A673 (cell line): Measurements from ENCODE around the gene OSBP2. TPM values are rescaled to one million over a fixed set of nuclear protein-coding genes. Genes with fewer than 3 reads are reported as not detected.

Experiments used
- BruUV-seq: library from RNA; stranded (reverse); fragments of 400-500 nt; replicated peaks from 2 replicates; lab custom pipeline; 2021; lab: Mats Ljungman, UMichigan
- CTCF ChIA-PET: fragments of 300-600 bp; sonication (Branson Sonifier 250); formaldehyde crosslinking; loops from one replicate; lab custom pipeline; 2022; ENCODE audit warnings: antibody characterized with exemption; lab: Charles Lee
- POLR2A ChIA-PET: fragments of 300-600 bp; sonication (Branson Sonifier 250); formaldehyde crosslinking; loops from one replicate; lab custom pipeline; 2022; ENCODE audit warnings: antibody characterized with exemption; ENCODE audit not compliant: low non-redundant PET; lab: Charles Lee
- DNase-seq: peaks from one replicate; pipeline ENCODE4 v3.0.0-alpha.2; 2015; ENCODE audit warnings: low spot score
- H3K27ac ChIP-seq: fragments of 200-600 bp; sonication (generic); 2 replicates; pipeline ENCODE4 v1.5.1; 2016; ENCODE audit warnings: mixed run types, low read depth, mild to moderate bottlenecking, mixed read lengths, antibody characterized with exemption, low read length; ENCODE audit not compliant: poor library complexity, severe bottlenecking
- H3K27me3 ChIP-seq: fragments of 200-600 bp; sonication (generic); replicated peaks from 2 replicates; pipeline ENCODE4 v1.6.1; 2017; ENCODE audit warnings: mixed run types, low read depth, mild to moderate bottlenecking, mixed read lengths, antibody characterized with exemption, low read length; ENCODE audit not compliant: insufficient read depth, poor library complexity
- H3K36me3 ChIP-seq: fragments of 200-600 bp; sonication (generic); 2 replicates; pipeline ENCODE4 v1.6.1; 2016; ENCODE audit warnings: mixed run types, mild to moderate bottlenecking, mixed read lengths, antibody characterized with exemption, low read length; ENCODE audit not compliant: insufficient read depth, poor library complexity, severe bottlenecking
- H3K4me1 ChIP-seq: fragments of 200-600 bp; sonication (generic); 2 replicates; pipeline ENCODE4 v1.6.1; 2017; ENCODE audit warnings: mixed run types, mild to moderate bottlenecking, mixed read lengths, antibody characterized with exemption, low read length; ENCODE audit not compliant: insufficient read depth, poor library complexity, severe bottlenecking
- H3K4me3 ChIP-seq: fragments of 200-600 bp; sonication (generic); 2 replicates; pipeline ENCODE4 v1.5.1; 2016; ENCODE audit warnings: low read depth, mixed run types, mild to moderate bottlenecking, mixed read lengths, low read length; ENCODE audit not compliant: poor library complexity, severe bottlenecking
- H3K9me3 ChIP-seq: fragments of 200-600 bp; sonication (generic); 2 replicates; pipeline ENCODE4 v1.6.1; 2016; ENCODE audit warnings: mixed run types, low read depth, mild to moderate bottlenecking, mixed read lengths, antibody characterized with exemption, low read length; ENCODE audit not compliant: poor library complexity, severe bottlenecking
- EZH2 ChIP-seq: fragments of 200-600 bp; sonication (generic); IDR thresholded peaks from 2 replicates; pipeline ENCODE4 v1.6.1; 2017; ENCODE audit warnings: borderline replicate concordance, low read depth, mild to moderate bottlenecking, mixed read lengths, antibody characterized with exemption, low read length; ENCODE audit not compliant: poor library complexity, severe bottlenecking
- intact Hi-C: fragments of 100-400 bp; cut with micrococcal nuclease; formaldehyde crosslinking; loops from one replicate; pipeline ENCODE4 v1.10.0; 2022; ENCODE audit not compliant: unreplicated experiment
- total RNA-seq: library from RNA; stranded (reverse); gene quantifications from 2 replicates; pipeline ENCODE4 v1.2.3, GENCODE V29; 2021
- TF ChIP-seq, protein P1 (sequence below): fragments of 300-800, 200-600 bp; sonication (generic); conservative IDR thresholded peaks from 2 replicates; pipeline ENCODE4 v1.5.1; 2017; ENCODE audit warnings: low read depth, mild to moderate bottlenecking, antibody characterized with exemption, low read length, moderate library complexity, mixed read lengths

OSBP2 gene
- total RNA-seq, 1 experiment from 2014 or later = 1.8 TPM

DNA sequence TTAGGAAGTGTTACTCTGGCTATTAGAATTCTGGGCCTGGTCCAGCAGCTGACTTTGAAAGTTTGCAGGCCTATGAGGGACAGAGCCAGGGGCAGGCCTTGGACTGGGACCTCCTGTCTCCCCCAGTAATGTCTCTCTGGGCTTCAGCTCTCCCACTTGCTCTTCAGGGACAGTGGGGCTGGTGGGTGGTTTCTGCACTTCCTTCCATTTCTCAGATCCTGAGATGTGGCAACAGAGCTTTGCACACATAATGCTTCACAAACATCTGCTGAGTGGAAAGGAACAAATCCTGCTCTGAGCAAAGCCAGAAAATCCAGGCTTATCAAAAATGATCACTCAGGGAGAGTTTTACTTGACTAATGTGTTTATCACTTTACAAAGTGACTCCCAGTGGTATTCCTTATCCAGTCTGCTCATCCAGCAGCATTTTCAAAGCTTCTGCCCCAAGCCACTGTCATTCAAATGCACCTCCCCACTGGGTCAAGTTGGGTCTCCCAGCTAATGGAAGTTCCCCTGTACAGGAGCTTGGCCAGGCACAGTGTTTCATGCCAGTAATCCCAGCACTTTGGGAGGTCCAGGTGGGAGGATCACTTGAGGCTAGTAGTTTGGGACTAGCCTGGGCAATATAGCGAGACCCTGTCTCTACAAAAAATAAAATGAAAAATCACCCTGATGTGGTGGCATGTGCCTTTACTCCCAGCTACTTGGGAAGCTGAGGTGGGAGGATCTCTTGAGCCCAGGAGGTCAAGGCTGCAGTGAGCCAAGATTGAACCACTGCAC lies 13.5 kb upstream of the OSBP2 start:
- DNase-seq = no peak
- Histone ChIP-seq H3K4me3 (no peak overlapping the region), H3K9me3 (no peaks in the 10 kb centered on the region), H3K4me1 (no peaks in the 10 kb centered on the region), H3K27ac (no peak overlapping the region), H3K27me3 (peaks cover 5% of the 10 kb centered on the region), H3K36me3 (no peaks in the 10 kb centered on the region)
- CTCF ChIA-PET = no interaction called here
- POLR2A ChIA-PET = no interaction called here
- TF ChIP-seq, protein P1, sequence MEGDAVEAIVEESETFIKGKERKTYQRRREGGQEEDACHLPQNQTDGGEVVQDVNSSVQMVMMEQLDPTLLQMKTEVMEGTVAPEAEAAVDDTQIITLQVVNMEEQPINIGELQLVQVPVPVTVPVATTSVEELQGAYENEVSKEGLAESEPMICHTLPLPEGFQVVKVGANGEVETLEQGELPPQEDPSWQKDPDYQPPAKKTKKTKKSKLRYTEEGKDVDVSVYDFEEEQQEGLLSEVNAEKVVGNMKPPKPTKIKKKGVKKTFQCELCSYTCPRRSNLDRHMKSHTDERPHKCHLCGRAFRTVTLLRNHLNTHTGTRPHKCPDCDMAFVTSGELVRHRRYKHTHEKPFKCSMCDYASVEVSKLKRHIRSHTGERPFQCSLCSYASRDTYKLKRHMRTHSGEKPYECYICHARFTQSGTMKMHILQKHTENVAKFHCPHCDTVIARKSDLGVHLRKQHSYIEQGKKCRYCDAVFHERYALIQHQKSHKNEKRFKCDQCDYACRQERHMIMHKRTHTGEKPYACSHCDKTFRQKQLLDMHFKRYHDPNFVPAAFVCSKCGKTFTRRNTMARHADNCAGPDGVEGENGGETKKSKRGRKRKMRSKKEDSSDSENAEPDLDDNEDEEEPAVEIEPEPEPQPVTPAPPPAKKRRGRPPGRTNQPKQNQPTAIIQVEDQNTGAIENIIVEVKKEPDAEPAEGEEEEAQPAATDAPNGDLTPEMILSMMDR = no peak
- TF ChIP-seq EZH2 = no peak
- intact Hi-C loops = no loop called here
- BruUV-seq = no TSS peak

DNA sequence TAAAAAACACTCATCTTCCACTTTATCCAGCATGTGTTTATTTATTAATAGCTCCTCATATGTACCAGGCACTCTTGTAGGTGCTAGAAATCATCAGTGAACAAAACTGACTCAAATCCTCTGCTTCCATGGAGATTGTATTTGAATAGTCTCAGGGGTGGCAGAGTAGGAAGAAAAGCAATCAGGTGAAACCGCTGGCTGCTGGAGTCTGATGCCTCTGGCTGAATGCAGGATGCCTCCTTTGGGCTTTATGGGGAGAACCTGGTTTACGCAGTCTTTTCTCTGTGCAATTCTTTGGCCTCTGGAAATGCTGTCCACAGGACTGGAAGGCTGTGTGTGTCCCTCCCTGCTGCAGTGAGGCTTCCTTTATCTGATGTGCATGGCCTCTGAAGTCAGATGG lies 12.8 kb upstream of the OSBP2 start:
- Histone ChIP-seq H3K36me3 (no peaks in the 10 kb centered on the region), H3K4me3 (no peak overlapping the region), H3K9me3 (no peaks in the 10 kb centered on the region), H3K4me1 (no peaks in the 10 kb centered on the region), H3K27me3 (peaks cover 5% of the 10 kb centered on the region), H3K27ac (no peak overlapping the region)
- intact Hi-C loops = no loop called here
- ChIA-PET POLR2A (no interaction called here), CTCF (no interaction called here)
- TF ChIP-seq EZH2 = no peak
- TF ChIP-seq, protein P1 = no peak
- BruUV-seq = no TSS peak
- no peak for DNase-seq

DNA sequence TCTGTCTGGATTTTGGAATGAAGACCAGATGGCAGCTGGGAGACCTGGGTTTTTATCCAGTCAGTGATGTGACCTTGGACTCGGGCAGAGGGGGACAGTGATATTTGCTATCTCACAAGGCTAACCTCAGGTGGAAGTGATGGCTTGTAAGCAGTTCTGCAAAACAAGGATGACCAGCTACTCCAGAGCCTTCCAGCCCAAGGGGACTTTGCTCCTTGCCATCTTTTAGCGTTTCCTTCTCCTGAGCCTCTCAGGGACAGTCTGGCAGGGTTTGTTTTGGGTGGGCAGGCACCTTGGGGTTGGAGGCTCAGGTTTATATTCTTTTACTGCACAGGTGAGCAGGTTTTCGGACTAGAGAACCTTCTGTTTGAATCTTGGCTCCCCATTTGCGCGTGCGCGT lies 9.5 kb upstream of the OSBP2 start:
- CTCF ChIA-PET = no interaction called here
- H3K27ac ChIP-seq = no peak overlapping the region
- DNase-seq = no peak
- no peaks in the 10 kb centered on the region for H3K9me3 ChIP-seq
- intact Hi-C loops = no loop called here
- H3K36me3 ChIP-seq = no peaks in the 10 kb centered on the region
- no peak overlapping the region for H3K4me3 ChIP-seq
- POLR2A ChIA-PET = no interaction called here
- BruUV-seq = no TSS peak
- TF ChIP-seq, protein P1 = no peak
- no peak for TF ChIP-seq EZH2
- no peaks in the 10 kb centered on the region for H3K4me1 ChIP-seq
- H3K27me3 ChIP-seq = no peaks in the 10 kb centered on the region
